Measurements from ENCODE around the gene NSD1.

GRCh38 chr5:177276886-177277285 is 143.3 kb downstream of the NSD1 start:
- no peak for TF ChIP-seq POLR2A (IDR thresholded peaks at IDR 0.05; ENCODE audit: borderline replicate concordance, extremely low read depth, insufficient read depth, insufficient read length)
- no peak for TF ChIP-seq CTCF (IDR thresholded peaks at IDR 0.05 in 2 of 3, conservative IDR thresholded peaks at IDR 0.05 in 1 of 3; ENCODE audit: borderline replicate concordance in 1 of 3, insufficient read depth in 1 of 3, low read depth in 2 of 3, low read length in 2 of 3)

Measured in HCT116 (cell line).